Large intestine (tissue), 3 donors: Measurements from ENCODE around the gene CFTR. TPM values are rescaled to one million over a fixed set of nuclear protein-coding genes. Genes with fewer than 3 reads are reported as not detected.

Experiments used
- DNase-seq, 2 donors: peaks; one replicate each; pipeline versions ENCODE4 v3.0.0 to v3.0.0-alpha.2; 2013
- H3K27ac ChIP-seq: one replicate; pipeline ENCODE4 v1.5.1; 2013; ENCODE audit warnings: low read length
- H3K27me3 ChIP-seq: 2 replicates; pipeline ENCODE4 v1.6.1; 2013; ENCODE audit warnings: low read length; ENCODE audit not compliant: control insufficient read depth, insufficient read depth
- H3K36me3 ChIP-seq: 2 replicates; pipeline ENCODE4 v1.6.1; 2013; ENCODE audit warnings: low read length; ENCODE audit not compliant: control insufficient read depth, insufficient read depth
- H3K4me1 ChIP-seq: one replicate; pipeline ENCODE4 v1.6.1; 2013; ENCODE audit warnings: low read length; ENCODE audit not compliant: control insufficient read depth, insufficient read depth
- H3K4me3 ChIP-seq: one replicate; pipeline ENCODE4 v1.5.1; 2013; ENCODE audit warnings: low read length
- H3K9me3 ChIP-seq: one replicate; pipeline ENCODE4 v1.6.1; 2013; ENCODE audit warnings: mild to moderate bottlenecking, low read depth, low read length, moderate library complexity; ENCODE audit not compliant: control insufficient read depth
- WGBS: methylation state at CpG from one replicate; pipeline ENCODE4 v1.1.5; 2013; ENCODE audit warnings: low lambda C conversion rate; ENCODE audit not compliant: insufficient coverage; 5-methylcytosine and 5-hydroxymethylcytosine counted together
- polyA plus RNA-seq: library from polyadenylated mRNA; unstranded; fragments of 120-200 nt; gene quantifications from one replicate; pipeline ENCODE4 v1.2.1, GENCODE V29; 2013

The CFTR gene
- polyA plus RNA-seq, 1 donor, result 53.1 TPM

DNA sequence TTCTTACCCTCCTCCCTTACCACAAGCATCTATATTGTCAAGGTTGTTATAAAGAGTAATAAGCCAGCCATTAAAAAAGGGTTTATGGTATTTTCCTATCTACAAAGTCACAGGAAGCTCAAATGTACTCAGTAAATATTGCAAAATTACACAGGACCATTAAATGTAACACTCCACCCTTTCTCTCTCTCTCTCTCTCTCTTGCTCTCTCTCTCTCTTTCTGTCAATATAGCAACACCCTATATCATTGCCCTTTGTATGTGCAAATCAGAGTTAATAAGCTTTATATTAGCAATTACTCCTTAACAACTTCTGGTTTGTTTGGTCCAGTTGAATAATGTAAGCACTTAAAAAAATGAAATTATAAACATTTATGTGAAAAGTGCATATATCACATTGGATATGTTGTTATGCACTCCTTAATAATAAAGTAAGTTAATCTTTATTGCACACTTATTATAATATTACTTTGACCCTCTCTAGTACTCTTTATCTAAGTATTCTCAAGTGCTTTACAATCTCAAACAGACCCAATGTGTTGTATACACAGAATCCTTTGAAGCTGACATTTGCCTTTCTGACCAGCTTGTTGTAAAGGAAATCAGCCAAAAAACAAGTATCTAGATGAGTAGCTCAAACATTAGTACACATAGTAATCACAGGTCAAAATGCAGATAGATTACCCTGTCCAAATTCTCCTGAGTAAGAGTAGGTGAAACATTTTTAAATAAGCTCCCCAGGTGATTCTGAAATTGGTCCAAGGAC lies 93.2 kb downstream of the CFTR start:
- H3K9me3 ChIP-seq, result no peaks in the 10 kb centered on the region
- DNase-seq, result peak; percentile 63 to 89

DNA sequence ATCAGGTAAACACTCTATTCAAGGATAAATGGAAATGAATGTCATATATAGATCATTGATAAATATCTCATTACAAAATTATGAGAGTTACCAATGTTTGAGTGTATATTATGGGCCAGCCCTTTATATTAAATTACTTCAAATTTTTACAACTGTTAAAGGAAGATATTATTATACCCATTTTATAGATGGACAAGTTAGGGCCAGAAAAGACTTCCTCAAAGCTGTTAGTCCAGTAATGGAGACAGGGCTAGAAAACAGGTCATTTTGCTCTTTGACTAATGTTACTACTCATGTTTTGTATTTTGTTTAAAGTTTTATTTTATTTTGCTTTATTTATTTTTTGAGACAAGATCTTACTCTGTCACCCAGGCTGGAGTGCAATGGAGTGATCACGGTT lies 101.6 kb downstream of the CFTR start:
- no peaks in the 10 kb centered on the region for H3K36me3 ChIP-seq
- WGBS, result no CpG with 5 or more reads among the region's 1 CpG
- H3K9me3 ChIP-seq, result no peaks in the 10 kb centered on the region
- peak overlapping the region; percentile 7 for H3K27ac ChIP-seq
- H3K4me3 ChIP-seq, result no peak overlapping the region
- DNase-seq, result no peak
- H3K27me3 ChIP-seq, result no peaks in the 10 kb centered on the region
- peaks cover 13% of the 10 kb centered on the region for H3K4me1 ChIP-seq

More for the DNA sequence above, 93.2 kb downstream of the CFTR start:
- peaks cover 6% of the 10 kb centered on the region for H3K4me1 ChIP-seq
- no peaks in the 10 kb centered on the region for H3K36me3 ChIP-seq
- peak overlapping the region; percentile 64 for H3K27ac ChIP-seq
- H3K4me3 ChIP-seq, result no peak overlapping the region
- H3K27me3 ChIP-seq, result no peaks in the 10 kb centered on the region

DNA sequence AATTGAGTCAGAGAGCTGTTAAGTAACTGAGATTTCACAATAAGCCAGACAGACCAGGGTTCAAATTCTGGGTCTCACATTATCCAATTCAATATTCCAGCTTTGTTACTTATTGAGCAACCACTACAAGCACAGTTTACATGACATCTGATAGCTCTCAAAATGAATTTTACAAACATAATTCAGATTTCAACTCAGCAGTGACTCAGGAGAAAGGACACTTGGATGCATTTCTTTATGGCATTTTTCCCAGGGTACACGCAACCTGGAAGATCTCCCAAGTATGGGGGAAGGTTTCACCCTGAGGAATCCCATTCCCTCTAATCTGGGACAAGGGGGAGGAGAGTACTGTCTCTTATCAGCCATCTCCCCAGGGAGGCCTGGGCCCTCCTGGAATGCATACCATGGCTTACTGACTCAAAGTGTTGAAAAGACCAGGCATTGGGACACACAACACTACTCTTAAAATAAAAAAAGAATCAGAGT lies 102.4 kb downstream of the CFTR start:
- Histone ChIP-seq H3K27ac (peak overlapping the region; percentile 30), H3K4me1 (peaks cover 16% of the 10 kb centered on the region), H3K4me3 (no peak overlapping the region), H3K9me3 (no peaks in the 10 kb centered on the region), H3K27me3 (no peaks in the 10 kb centered on the region), H3K36me3 (no peaks in the 10 kb centered on the region)
- WGBS, result no CpG with 5 or more reads among the region's 1 CpG
- DNase-seq, result peak; percentile 42 to 67

DNA sequence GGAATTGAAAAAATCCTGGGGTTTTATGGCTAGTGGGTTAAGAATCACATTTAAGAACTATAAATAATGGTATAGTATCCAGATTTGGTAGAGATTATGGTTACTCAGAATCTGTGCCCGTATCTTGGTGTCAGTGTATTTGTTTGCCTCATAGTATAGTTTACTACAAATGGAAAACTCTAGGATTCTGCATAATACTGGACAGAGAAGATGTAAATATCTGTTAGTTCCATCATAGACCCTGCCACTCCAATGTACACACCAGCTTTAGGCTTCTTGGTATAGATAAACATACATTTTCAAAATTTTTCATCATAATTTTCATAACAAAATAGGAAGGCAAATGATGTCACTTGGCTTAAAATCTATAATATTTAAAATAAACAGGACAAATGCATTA lies 108.1 kb downstream of the CFTR start:
- no CpG with 5 or more reads among the region's 1 CpG for WGBS
- peaks cover 3% of the 10 kb centered on the region for H3K36me3 ChIP-seq
- H3K27ac ChIP-seq, result peak overlapping the region; percentile 56
- H3K9me3 ChIP-seq, result no peaks in the 10 kb centered on the region
- no peak overlapping the region for H3K4me3 ChIP-seq
- no peak for DNase-seq
- H3K27me3 ChIP-seq, result no peaks in the 10 kb centered on the region
- peaks cover 29% of the 10 kb centered on the region for H3K4me1 ChIP-seq

GRCh38 chr7:117588352-117588794 lies 108.5 kb downstream of the CFTR start:
- no peak overlapping the region for H3K4me3 ChIP-seq
- peaks cover 29% of the 10 kb centered on the region for H3K4me1 ChIP-seq
- no peaks in the 10 kb centered on the region for H3K27me3 ChIP-seq
- peak overlapping the region; percentile 56 for H3K27ac ChIP-seq
- no CpG with 5 or more reads among the region's 1 CpG for WGBS
- peak; percentile 22 to 69 for DNase-seq
- H3K36me3 ChIP-seq, result peaks cover 3% of the 10 kb centered on the region
- H3K9me3 ChIP-seq, result no peaks in the 10 kb centered on the region

- WGBS, result 100% methylated on average over 1 of the region's 1 CpG
- peak overlapping the region; percentile 31 for H3K27ac ChIP-seq
Measured at GRCh38 chr7:117590191-117590590, 110.4 kb downstream of the CFTR start.

GRCh38 chr7:117592011-117592635 lies 112.3 kb downstream of the CFTR start:
- Histone ChIP-seq H3K4me1 (peaks cover 17% of the 10 kb centered on the region), H3K36me3 (peaks cover 9% of the 10 kb centered on the region), H3K9me3 (peaks cover 7% of the 10 kb centered on the region), H3K4me3 (no peak overlapping the region), H3K27ac (no peak overlapping the region), H3K27me3 (no peaks in the 10 kb centered on the region)
- DNase-seq, result no peak
- WGBS, result 100% methylated on average over 3 of the region's 11 CpGs

More at GRCh38 chr7:117590191-117590590, 110.4 kb downstream of the CFTR start:
- no peaks in the 10 kb centered on the region for H3K9me3 ChIP-seq
- H3K36me3 ChIP-seq, result peaks cover 3% of the 10 kb centered on the region
- no peaks in the 10 kb centered on the region for H3K27me3 ChIP-seq
- DNase-seq, result no peak
- no peak overlapping the region for H3K4me3 ChIP-seq
- H3K4me1 ChIP-seq, result peaks cover 29% of the 10 kb centered on the region

DNA sequence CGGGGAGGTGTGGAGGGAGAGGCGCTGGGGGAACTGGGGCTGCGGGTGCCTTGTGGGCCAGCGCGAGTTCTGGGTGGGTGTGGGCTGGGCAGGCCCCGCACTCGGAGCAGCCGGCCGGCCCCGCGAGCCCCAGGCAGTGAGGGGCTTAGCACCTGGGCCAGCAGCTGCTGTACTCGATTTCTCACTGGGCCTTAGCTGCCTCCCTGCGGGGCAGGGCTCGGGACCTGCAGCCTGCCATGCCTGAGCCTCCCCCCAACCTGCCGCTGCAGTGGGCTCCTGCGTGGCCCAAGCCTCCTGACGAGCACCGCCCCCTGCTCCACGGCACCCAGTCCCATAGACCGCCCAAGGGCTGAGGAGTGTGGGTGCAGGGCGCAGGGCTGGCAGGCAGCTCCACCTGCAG lies 116.3 kb downstream of the CFTR start:
- no peaks in the 10 kb centered on the region for H3K4me1 ChIP-seq

GRCh38 chr7:117597755-117598154 lies 117.9 kb downstream of the CFTR start:
- Histone ChIP-seq H3K27me3 (no peaks in the 10 kb centered on the region), H3K36me3 (peaks cover 8% of the 10 kb centered on the region), H3K27ac (no peak overlapping the region), H3K4me3 (no peak overlapping the region), H3K9me3 (peaks cover 7% of the 10 kb centered on the region), H3K4me1 (no peaks in the 10 kb centered on the region)
- no CpG with 5 or more reads among the region's 2 CpGs for WGBS
- DNase-seq, result no peak

More for the DNA sequence above, 116.3 kb downstream of the CFTR start:
- H3K27ac ChIP-seq, result no peak overlapping the region
- DNase-seq, result no peak
- WGBS, result no CpG with 5 or more reads among the region's 21 CpGs
- peaks cover 7% of the 10 kb centered on the region for H3K9me3 ChIP-seq
- no peak overlapping the region for H3K4me3 ChIP-seq
- peaks cover 11% of the 10 kb centered on the region for H3K36me3 ChIP-seq
- H3K27me3 ChIP-seq, result no peaks in the 10 kb centered on the region

DNA sequence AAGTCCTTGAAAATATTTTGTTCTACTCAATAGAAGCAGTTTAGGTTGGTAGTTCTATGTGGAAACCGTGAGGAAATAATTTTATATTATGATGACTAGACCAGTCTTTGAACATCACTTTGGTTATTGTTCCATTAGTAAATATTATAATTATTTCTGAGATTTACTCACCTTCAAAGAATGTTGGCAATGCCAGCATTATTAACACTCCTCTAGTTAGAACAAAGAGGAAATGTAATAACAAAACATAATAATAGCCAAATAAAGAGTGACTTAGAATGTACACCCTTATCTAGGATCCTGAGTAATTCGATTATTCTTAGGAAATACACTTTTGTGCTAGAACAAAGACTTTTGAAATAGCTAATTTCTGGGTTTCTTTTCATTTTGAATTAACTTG lies 121.1 kb downstream of the CFTR start:
- WGBS, result 57% methylated on average over 1 of the region's 2 CpGs
- no peak overlapping the region for H3K27ac ChIP-seq
- no peak for DNase-seq
- H3K36me3 ChIP-seq, result peaks cover 7% of the 10 kb centered on the region
- H3K27me3 ChIP-seq, result no peaks in the 10 kb centered on the region
- peaks cover 10% of the 10 kb centered on the region for H3K4me1 ChIP-seq
- no peak overlapping the region for H3K4me3 ChIP-seq
- peaks cover 5% of the 10 kb centered on the region for H3K9me3 ChIP-seq
